Central memory CD8-positive, alpha-beta T cell (primary cell): ENCODE measurements around the gene ALK.
"Not testable (repeated sequence)": the region's sequence is repeated elsewhere in the genome, so short reads cannot be mapped to it uniquely, and the experiment has no call there.

Experiments
- ATAC-seq: fragments of 150-1000 bp; cut with Tn5 transposase; replicated peaks from 2 replicates; pipeline ENCODE4 v1.10.0; 2022; ENCODE audit warnings: mild to moderate bottlenecking, moderate FRiP score, moderate number of reproducible peaks; ENCODE audit not compliant: poor library complexity, severe bottlenecking; ENCODE audit errors: extremely low read depth
- DNase-seq, 2 donors: peaks; one replicate each; pipeline ENCODE4 v3.0.0; 2021; ENCODE audit warnings: low spot score in 2 of 2
- H3K27ac Mint-ChIP-seq: one replicate; pipeline ENCODE4 v1.8.0; 2022; ENCODE audit warnings: low read depth, mild to moderate bottlenecking, moderate library complexity, mixed read lengths
- H3K27me3 Mint-ChIP-seq: one replicate; pipeline ENCODE4 v1.8.0; 2022; ENCODE audit warnings: mixed read lengths
- H3K36me3 Mint-ChIP-seq: one replicate; pipeline ENCODE4 v1.8.0; 2022; ENCODE audit warnings: mild to moderate bottlenecking, moderate library complexity, mixed read lengths; ENCODE audit not compliant: insufficient read depth
- H3K4me1 Mint-ChIP-seq: one replicate; pipeline ENCODE4 v1.8.0; 2022; ENCODE audit warnings: mixed read lengths
- H3K4me3 Mint-ChIP-seq: one replicate; pipeline ENCODE4 v1.8.0; 2022; ENCODE audit warnings: mild to moderate bottlenecking, moderate library complexity, mixed read lengths
- H3K9me3 Mint-ChIP-seq: one replicate; pipeline ENCODE4 v1.8.0; 2022; ENCODE audit warnings: mixed read lengths

ALK gene

GRCh38 chr2:29262681-29263260 is 658.6 kb downstream of the ALK start:
- peaks cover 48% of the 10 kb centered on the region for H3K27me3 Mint-ChIP-seq
- no peak overlapping the region for H3K4me3 Mint-ChIP-seq
- no peak for DNase-seq
- no peak for ATAC-seq
- no peaks in the 10 kb centered on the region for H3K4me1 Mint-ChIP-seq
- no peaks in the 10 kb centered on the region for H3K9me3 Mint-ChIP-seq
- no peak overlapping the region for H3K27ac Mint-ChIP-seq
- no peaks in the 10 kb centered on the region for H3K36me3 Mint-ChIP-seq

GRCh38 chr2:29261003-29261402 is 660.4 kb downstream of the ALK start:
- no peaks in the 10 kb centered on the region for H3K4me1 Mint-ChIP-seq
- H3K4me3 Mint-ChIP-seq: no peak overlapping the region
- no peaks in the 10 kb centered on the region for H3K36me3 Mint-ChIP-seq
- DNase-seq (no peak), ATAC-seq (no peak)
- peaks cover 62% of the 10 kb centered on the region for H3K27me3 Mint-ChIP-seq
- no peak overlapping the region for H3K27ac Mint-ChIP-seq
- no peaks in the 10 kb centered on the region for H3K9me3 Mint-ChIP-seq

DNA sequence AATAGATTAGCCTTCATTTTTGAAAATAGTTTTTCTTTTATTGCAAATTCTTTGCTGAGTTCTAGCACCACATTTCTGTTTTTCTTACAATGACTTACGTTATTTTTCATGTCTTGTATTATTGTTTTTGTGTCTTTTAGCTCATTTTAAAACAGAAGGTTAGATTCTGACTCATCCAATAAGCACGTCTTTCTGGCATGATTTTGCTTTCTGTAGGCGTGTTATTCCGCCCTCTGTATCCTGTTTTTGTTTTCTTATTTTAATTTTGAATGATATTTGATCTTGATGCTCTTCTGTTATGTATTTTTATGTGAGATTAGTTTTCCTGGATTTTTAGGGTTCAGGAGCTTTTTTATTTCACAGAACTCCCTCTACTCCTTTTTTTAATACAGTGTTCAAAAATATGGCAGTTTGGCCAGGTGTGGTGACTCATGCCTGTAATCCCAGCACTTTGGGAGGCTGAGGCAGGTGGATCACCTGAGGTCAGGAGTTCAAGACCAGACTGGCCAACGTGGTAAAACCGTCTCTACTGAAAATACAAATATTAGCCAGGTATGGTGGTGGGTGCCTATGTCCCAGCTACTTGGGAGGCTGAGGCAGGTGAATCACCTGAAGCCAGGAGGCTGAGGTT is 661.1 kb downstream of the ALK start:
- Mint-ChIP-seq H3K9me3 (no peaks in the 10 kb centered on the region), H3K4me3 (no peak overlapping the region), H3K36me3 (no peaks in the 10 kb centered on the region), H3K27me3 (peaks cover 69% of the 10 kb centered on the region), H3K27ac (no peak overlapping the region), H3K4me1 (no peaks in the 10 kb centered on the region)
- ATAC-seq: no peak
- no peak for DNase-seq

DNA sequence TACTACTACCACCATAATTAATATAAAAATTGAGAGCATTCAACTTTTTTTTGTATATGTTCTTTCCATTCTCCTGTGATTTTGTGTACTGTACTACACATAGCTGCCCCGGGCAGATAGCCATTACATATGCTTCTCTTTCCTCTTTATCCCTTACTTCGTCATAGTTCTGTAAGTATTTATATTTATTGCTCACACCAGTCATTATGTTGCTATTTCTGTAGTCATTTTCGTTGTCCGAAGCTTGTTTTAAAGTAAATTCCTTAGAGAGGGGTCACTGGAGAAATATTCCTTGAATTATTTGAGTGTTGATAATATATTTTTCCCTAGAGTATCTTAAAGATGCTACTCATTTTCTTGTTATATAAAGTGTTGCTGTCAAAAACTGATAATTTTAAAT is 662.2 kb downstream of the ALK start:
- Mint-ChIP-seq H3K4me3 (no peak overlapping the region), H3K4me1 (no peaks in the 10 kb centered on the region), H3K9me3 (no peaks in the 10 kb centered on the region), H3K36me3 (no peaks in the 10 kb centered on the region), H3K27ac (no peak overlapping the region), H3K27me3 (peaks cover 79% of the 10 kb centered on the region)
- ATAC-seq (no peak), DNase-seq (no peak)

GRCh38 chr2:29255004-29255403 is 666.4 kb downstream of the ALK start:
- no peak for ATAC-seq
- Mint-ChIP-seq H3K9me3 (no peaks in the 10 kb centered on the region), H3K27me3 (peaks cover 48% of the 10 kb centered on the region), H3K36me3 (no peaks in the 10 kb centered on the region), H3K27ac (no peak overlapping the region), H3K4me3 (no peak overlapping the region), H3K4me1 (no peaks in the 10 kb centered on the region)
- DNase-seq: no peak

DNA sequence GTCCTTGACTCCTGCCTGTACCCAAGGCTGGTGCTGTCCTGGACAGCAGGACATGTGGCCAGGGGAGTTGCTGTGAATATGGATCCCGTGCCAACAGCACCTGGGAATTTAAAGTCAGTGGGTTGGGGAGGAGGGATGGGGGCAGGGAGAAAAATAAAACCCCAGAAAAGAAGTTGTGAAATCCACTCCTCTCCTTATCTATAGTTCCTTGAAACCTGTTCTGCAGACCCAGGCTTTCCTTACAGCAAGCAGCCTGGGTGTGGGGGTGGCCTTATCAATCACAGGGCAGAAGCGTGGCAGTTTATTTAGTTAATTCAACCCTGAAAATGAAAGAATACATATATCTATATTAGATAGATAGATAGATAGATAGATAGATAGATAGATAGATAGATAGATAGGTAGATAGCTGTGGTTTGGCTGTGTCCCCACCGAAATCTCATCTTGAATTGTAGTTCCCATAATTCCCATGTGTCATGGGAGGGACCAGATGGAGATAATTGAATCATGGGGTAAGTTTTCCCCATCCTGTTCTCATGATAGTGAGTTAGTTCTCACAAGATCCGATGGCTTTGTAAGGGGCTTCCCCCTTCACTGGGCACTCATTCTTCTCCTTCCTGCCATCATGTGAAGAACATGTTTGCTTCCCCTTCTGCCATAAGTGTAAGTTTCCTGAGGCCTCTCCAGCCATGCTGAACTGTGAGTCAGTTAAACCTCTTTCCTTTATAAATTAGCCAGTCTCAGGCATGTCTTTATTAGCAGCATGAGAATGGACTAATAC is 667.7 kb downstream of the ALK start:
- H3K9me3 Mint-ChIP-seq, H3K27ac Mint-ChIP-seq, H3K4me1 Mint-ChIP-seq, H3K4me3 Mint-ChIP-seq, H3K36me3 Mint-ChIP-seq, DNase-seq, ATAC-seq: not testable (repeated sequence)
- peaks cover 38% of the 10 kb centered on the region for H3K27me3 Mint-ChIP-seq

- H3K4me1 Mint-ChIP-seq: no peaks in the 10 kb centered on the region
- no peaks in the 10 kb centered on the region for H3K9me3 Mint-ChIP-seq
- ATAC-seq (no peak), DNase-seq (no peak)
- H3K36me3 Mint-ChIP-seq: no peaks in the 10 kb centered on the region
- no peak overlapping the region for H3K27ac Mint-ChIP-seq
- H3K27me3 Mint-ChIP-seq: peaks cover 38% of the 10 kb centered on the region
- H3K4me3 Mint-ChIP-seq: no peak overlapping the region
Observed at GRCh38 chr2:29253026-29253425, 668.4 kb downstream of the ALK start.

DNA sequence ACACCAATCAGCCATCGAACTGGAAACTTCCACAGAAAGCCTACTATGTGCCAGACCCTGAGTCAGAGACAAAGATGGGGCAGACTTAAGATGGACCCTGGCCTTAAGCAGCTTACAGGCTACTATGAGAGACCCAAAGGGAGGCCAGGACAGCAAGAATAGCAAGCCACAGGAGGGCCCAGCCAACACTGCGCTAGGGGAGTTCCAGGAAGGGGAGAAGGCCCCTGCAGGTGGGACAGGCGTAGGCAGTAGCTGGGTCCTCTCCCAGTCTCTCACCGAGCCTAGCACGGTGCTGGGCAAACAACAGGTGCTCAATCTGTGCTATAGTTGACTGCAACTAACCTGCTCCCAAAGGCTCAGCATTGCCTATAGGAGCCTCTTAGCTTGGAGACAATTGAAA is 670.0 kb downstream of the ALK start:
- DNase-seq (no peak), ATAC-seq (no peak)
- Mint-ChIP-seq H3K4me1 (peaks cover 3% of the 10 kb centered on the region), H3K27ac (no peak overlapping the region), H3K9me3 (no peaks in the 10 kb centered on the region), H3K4me3 (no peak overlapping the region), H3K27me3 (peaks cover 28% of the 10 kb centered on the region), H3K36me3 (no peaks in the 10 kb centered on the region)

DNA sequence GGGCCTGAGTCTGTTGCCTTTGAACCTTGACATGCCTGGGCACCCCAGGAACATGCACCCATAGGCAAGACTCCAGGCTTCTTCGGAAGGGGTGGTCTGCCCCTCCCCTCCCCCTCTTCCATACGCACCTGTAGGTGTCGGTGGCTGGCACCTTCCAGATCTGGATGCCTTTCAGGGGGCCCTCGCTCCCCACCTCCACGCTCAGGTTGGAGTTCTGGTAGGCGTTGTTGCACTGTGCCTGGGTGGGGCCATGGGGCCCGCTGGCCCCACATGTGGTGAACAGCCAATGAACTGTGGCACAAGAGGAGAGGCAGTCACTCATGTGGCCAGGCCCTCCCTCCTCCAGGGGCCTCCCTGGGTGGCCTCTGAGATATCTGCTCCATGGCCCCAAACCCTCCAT is 670.4 kb downstream of the ALK start:
- Mint-ChIP-seq H3K27me3 (peaks cover 24% of the 10 kb centered on the region), H3K4me3 (no peak overlapping the region), H3K9me3 (no peaks in the 10 kb centered on the region), H3K27ac (no peak overlapping the region), H3K36me3 (no peaks in the 10 kb centered on the region), H3K4me1 (peaks cover 5% of the 10 kb centered on the region)
- no peak for ATAC-seq
- no peak for DNase-seq

DNA sequence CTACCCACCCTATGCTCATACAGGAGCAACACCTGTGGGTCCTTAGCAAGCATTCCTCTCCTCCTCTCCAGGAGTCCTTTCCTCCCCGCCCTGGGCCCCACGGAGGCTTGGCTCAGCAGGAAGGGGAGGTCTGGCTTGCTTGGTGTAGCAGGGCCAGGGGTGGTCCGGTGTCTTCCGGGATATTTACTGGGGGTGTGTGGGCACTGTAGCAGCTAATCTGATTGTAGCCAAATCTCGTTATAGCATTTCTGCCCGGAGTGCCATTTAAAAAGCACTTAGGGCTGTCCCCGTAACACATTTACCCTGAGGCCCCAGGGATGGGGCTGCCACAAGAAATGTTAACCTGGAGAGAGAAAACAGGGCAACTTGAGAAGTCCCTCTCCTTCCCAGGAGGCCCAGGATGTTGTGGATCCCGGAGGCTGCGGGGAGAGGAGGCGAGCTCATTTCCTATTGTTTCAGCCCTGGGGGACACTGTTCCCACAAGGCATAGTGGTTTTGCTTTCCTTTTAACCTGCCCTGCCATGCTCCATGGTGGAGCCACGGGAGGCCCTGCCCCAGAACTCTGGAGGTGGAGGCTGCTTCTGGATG is 671.6 kb downstream of the ALK start:
- DNase-seq (no peak), ATAC-seq (no peak)
- Mint-ChIP-seq H3K36me3 (no peaks in the 10 kb centered on the region), H3K4me1 (peaks cover 5% of the 10 kb centered on the region), H3K9me3 (no peaks in the 10 kb centered on the region), H3K27me3 (peaks cover 13% of the 10 kb centered on the region), H3K4me3 (no peak overlapping the region), H3K27ac (no peak overlapping the region)

DNA sequence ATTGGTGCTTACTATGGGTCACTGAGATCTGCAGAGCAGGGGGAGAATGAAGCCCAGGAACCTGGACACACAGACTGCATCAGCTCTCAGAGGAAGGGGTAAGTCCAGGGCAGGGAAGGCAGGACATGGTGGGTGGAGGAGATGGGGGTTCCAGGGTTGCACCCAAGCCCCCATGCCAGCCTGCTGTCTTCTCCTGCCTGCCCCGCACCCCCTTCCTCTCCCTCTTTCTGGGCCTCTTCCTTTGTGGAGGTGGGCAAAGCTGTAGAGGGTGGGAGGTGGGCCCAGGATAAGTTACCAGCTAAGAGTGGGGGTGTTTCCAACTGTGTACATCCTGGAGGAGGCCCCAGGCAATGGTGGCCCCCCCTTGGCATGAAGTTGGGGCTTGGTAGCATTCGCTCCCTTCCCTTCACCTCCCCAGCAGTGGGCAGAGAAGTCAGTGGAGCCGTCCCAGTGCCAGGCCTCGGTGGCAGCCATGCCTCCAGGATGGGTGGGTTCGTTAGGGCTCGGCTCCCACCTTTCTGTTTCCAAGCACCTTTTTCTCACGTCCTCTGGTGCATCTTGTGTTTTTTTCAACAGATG is 674.0 kb downstream of the ALK start:
- DNase-seq (no peak), ATAC-seq (no peak)
- Mint-ChIP-seq H3K4me1 (peaks cover 5% of the 10 kb centered on the region), H3K36me3 (no peaks in the 10 kb centered on the region), H3K4me3 (no peak overlapping the region), H3K27ac (no peak overlapping the region), H3K27me3 (no peaks in the 10 kb centered on the region), H3K9me3 (no peaks in the 10 kb centered on the region)

DNA sequence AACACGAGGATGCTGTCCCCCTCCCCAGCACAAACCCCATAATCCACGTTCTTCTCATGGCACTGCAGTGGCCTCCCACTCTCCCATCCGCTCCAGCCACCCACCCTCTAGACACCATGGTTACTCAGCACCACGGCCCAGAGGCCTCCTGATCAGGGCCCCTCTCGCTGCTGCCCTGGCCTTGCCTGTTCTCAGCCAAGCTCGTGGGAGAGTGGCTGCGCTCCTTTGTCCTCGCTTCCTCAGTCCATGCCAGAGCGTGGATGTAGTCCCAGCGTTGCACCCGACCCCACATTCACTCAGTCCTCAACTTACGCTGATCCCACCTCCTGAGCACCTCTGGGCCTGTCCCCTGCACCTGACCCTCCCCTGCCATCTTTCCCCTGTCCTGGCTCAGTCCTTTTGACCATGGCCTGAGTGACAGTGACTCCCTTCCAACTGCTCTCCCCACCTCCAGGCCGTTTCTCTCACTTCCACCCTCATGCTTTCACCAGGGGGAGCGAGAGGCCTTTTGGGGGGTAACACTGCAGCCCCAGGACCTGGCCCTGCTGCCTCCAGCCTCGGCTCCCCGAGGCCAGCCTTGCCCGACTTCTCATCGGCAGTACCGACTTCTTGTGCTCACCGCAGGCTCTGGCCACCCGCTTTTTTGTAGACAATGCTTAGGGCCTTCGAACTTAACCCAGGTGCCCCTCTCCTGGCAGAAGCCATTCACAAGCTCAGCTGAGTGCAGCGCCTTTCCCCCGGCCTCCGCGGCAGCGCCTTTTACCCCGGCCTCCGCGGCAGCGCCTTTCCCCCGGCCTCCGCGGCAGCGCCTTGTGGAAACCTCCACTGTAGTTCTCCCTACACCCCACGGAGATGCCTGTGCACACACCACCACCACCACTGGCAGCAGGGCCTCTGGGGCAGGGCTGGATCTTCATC is 674.7 kb downstream of the ALK start:
- Mint-ChIP-seq H3K27ac (no peak overlapping the region), H3K4me3 (no peak overlapping the region), H3K9me3 (no peaks in the 10 kb centered on the region), H3K27me3 (peaks cover under 1% of the 10 kb centered on the region), H3K36me3 (no peaks in the 10 kb centered on the region), H3K4me1 (peaks cover 5% of the 10 kb centered on the region)
- ATAC-seq (no peak), DNase-seq (no peak)
